HG03442 (cell line): ENCODE results near the gene DLGAP1.
"Not testable (repeated sequence)": the region's sequence is repeated elsewhere in the genome, so short reads cannot be mapped to it uniquely, and the experiment has no call there.

ENCODE experiments used
- ATAC-seq: cut with Tn5 transposase; IDR thresholded peaks from one replicate; pipeline ENCODE4 v1.9.1; 2021; ENCODE audit warnings: mild to moderate bottlenecking, moderate library complexity; ENCODE audit not compliant: unreplicated experiment

Gene DLGAP1

GRCh38 chr18:4391859-4392258, 63.2 kb downstream of the DLGAP1 start:
- ATAC-seq = no peak

- ATAC-seq = no peak
Observed at GRCh38 chr18:4385876-4386275, 69.2 kb downstream of the DLGAP1 start.

DNA sequence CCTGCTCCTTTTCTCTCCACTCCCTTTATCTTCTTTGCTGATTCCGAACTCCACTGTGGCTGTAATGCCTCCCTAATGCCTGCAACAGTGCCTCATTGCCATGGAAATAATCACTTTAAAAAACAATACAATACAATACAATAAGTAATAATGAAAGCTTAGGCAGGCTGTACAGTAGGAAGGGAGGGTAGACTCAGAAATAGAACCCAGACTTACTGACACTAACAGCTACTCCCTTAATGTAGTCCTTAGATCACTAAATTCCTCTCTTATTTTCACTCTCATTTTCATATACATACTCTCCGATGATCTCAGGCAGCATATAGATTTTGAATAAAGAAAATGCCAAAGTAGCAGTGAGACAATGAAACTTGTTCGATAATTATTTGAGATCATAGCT, 70.2 kb downstream of the DLGAP1 start:
- no peak for ATAC-seq

DNA sequence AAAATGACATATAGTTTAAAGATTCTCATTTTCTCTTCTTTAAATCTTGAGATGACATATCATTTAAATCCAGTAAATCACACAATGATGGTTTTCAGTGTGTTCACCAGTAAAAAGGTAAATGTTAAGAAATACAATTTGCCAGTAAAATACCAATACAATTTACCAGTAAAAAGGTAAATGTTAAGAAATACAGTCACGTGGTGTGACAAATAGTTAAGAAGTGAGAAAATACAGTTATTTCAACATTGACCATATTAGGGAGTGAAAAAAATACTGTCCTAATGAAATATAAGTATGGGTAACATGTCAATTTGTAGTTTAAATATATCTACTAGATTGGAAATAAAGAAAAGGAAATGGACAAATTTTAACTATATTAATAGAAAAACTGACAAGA, 80.5 kb downstream of the DLGAP1 start:
- no peak for ATAC-seq

DNA sequence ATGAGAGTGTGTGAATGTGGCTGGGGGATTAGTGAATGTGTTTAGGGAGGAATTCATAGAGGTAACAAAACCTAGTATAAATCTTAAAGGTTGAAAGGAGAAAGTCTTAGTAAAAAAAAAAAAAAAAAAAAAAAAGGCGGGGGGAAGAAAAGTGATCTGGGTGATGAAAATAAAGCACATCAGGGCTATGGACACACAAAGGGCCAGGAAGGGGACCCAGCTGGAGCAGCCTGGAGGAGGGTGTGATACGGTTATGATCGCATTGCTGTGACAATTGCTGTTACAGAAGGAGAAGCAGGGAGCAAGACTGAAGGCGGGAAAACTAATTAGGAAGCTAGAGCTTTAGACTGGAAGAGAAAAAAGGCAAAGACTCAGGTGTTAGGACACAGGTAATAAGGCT, 85.4 kb downstream of the DLGAP1 start:
- ATAC-seq = no peak

- ATAC-seq = no peak
Observed at GRCh38 chr18:4360221-4360715, 94.8 kb downstream of the DLGAP1 start.

DNA sequence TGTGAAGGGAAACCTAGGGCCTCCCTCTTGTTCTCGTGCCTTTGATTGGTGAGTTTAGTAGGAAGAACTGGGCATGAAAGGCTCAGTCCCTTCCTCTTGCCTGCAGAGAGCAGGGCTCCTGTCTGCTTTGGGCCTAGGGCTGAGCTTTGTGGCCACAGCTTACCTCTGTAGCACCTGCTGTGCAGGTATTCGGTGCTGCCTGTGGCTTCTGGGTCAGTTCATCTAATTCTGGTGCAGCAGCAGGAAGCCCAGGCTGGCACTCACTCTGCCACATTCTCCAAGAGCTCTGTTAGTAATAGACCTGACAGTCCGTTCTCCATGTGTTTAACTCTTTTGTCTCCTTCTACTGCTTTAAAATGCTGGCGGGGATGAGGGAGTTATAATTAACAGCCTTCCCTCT, 96.5 kb downstream of the DLGAP1 start:
- no peak for ATAC-seq

GRCh38 chr18:4357579-4357978, 97.5 kb downstream of the DLGAP1 start:
- ATAC-seq = no peak

- no peak for ATAC-seq
Observed at GRCh38 chr18:4356929-4357328, 98.2 kb downstream of the DLGAP1 start.

DNA sequence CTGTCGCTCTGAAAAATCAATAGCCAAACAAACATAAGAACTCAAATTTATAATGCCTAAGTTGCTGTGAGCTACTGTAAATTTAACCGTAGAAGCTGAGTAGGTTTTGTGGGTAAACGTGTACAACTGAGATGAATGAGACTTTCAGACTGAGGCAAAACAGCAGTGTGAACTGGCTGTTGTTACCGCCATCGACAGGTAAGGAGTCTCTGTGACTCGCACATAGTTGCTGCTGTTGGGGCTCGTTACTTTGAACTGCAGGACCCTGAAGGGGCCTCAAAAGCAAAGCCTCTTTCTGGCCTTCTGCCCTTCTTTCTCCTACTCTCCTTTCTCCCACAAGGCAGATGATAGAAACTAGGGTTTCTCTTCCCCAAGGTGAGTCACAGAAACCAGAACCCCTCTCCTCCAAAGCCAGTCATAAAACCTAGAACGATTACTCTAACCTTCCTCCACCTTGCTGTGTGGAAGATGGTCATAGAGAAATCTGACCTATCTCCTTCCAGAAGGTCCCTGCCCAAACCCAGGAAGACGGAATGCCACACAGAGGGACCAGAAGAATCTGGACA, 101.2 kb downstream of the DLGAP1 start:
- no peak for ATAC-seq

GRCh38 chr18:4352746-4353551, 102.2 kb downstream of the DLGAP1 start:
- ATAC-seq = no peak

DNA sequence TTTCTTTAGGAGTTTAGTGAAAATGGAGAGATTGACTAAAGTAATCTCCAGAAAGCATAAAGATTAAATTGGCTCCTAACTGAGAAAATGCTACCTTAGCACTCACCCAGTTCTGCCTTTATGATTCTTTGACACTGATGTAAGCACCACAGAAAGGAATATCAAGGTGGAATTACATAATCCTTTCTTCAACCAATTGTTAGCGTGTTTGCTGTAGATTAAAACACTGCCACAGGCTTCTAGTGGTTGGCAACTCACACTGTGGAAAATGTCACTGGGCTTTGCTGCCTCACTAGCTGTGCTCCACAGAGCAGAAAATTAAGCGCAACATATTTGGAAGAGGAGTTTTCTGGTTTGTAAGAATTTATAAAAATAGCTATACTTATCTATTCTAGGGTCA, 104.1 kb downstream of the DLGAP1 start:
- no peak for ATAC-seq

DNA sequence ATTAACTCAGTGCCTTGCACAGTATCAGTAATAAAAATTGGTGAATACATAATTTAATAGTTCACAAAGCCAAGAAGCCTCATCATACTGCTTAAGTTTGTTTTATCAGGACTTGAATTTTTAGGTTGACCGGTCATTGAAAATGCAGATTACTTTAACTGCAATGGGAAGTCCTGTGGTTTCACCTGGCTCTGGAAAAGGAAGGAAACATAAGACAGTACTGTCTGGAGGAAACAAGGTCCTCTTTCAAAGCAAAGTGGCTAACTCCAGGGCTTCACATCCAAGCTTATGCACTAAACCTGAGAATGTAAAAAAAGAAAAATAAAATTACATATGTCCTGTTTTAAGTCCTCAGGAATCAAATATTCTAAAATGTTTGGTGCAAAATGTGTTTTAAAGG, 119.7 kb downstream of the DLGAP1 start:
- ATAC-seq = no peak

- no peak for ATAC-seq
Observed at GRCh38 chr18:4333043-4333442, 122.1 kb downstream of the DLGAP1 start.

GRCh38 chr18:4319738-4320677, 135.1 kb downstream of the DLGAP1 start:
- peak; percentile 52 for ATAC-seq

- no peak for ATAC-seq
Observed at GRCh38 chr18:4318311-4318710, 136.8 kb downstream of the DLGAP1 start.

DNA sequence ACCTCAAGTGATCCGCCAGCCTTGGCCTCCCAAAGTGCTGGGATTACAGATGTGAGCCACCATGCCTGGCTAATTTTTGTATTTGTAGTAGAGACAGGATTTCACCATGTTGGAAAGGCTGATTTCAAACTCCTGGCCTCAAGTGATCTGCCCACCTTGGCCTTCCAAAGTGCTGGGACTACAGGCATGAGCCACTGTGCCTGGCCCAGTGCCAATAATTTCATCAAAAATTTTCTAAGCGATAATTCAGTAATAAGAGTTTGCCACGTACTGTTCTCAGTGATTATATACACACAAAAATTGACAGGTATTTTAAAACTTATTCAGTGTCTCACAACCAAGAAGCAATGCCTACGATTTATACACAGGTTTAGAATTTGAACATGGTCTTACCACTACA, 143.2 kb downstream of the DLGAP1 start:
- ATAC-seq = not testable (repeated sequence)

DNA sequence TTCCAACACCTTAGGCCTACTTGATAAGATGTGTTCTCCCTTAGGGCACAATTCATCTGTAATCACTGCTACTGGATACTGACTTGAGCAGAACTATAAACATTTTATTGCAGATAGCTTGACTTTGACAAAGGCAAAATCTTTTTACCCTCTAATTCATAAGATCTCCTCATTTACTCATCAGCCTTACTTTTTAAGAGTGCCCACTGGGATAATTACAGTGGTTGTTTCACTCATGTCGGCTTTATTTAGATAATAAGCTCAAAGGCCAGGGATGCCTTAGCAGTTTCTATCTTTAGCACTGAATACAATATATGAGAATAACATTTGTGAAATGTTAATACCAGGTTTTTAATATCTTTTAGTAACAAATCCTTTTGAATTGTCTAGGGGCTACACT, 144.0 kb downstream of the DLGAP1 start:
- ATAC-seq = no peak

GRCh38 chr18:4309227-4309626, 145.9 kb downstream of the DLGAP1 start:
- ATAC-seq = no peak

- no peak for ATAC-seq
Observed at GRCh38 chr18:4308576-4308975, 146.5 kb downstream of the DLGAP1 start.

DNA sequence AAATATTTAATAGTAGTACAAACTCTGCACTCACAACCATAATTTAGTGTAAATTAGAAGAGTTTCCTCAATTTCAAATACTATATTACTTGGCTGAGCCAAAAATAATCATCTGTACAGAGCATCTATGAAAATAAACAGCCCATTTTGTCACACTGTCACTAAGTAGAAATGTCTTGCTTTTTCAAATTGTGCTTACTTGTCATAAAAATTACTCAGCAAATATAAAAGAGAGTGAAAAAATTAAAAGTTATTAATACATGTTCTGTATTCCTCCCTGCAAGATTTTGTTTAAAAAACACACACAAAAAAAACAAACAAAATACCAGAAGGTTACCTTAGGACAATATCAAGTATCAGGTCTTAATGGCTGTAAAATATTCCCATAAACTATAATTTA, 155.7 kb downstream of the DLGAP1 start:
- ATAC-seq = no peak
